Measurements from ENCODE around the gene MMRN2. TPM values are rescaled to one million over a fixed set of nuclear protein-coding genes. Genes with fewer than 3 reads are reported as not detected.

MMRN2 gene
- total RNA-seq, 2 experiments from 2014 or later, result not detected

Other genes with a start within 250 kb of the MMRN2 start
- 10 to 100 TPM; 14.8 to 17.2 TPM for gene BMPR1A, start 201.0 kb downstream of the MMRN2 start, total RNA-seq
- not detected for gene SNCG, start 984 bp upstream of the MMRN2 start, total RNA-seq
- not detected for gene ADIRF, start 10.9 kb upstream of the MMRN2 start, total RNA-seq
- gene FAM25A, start 62.7 kb upstream of the MMRN2 start, total RNA-seq, result not detected
- gene GLUD1, start 137.2 kb upstream of the MMRN2 start, total RNA-seq, result 100 to 1,000 TPM; 111 to 121 TPM
- 10 to 100 TPM; 31.0 to 31.4 TPM for gene SHLD2, start 137.6 kb upstream of the MMRN2 start, total RNA-seq